Naive thymus-derived CD4-positive, alpha-beta T cell (primary cell): ENCODE data around the gene KLHDC9. TPM values are rescaled to one million over a fixed set of nuclear protein-coding genes. Genes with fewer than 3 reads are reported as not detected.

ENCODE experiments used
- ATAC-seq: fragments of 150-1000 bp; cut with Tn5 transposase; 2 replicates; pipeline ENCODE4 v1.10.0; 2021; ENCODE audit warnings: mild to moderate bottlenecking, moderate library complexity
- CTCF ChIA-PET: fragments of 350-600 bp; sonication (Branson Sonifier 250); formaldehyde crosslinking; loops from one replicate; lab custom pipeline; 2021; ENCODE audit warnings: antibody characterized with exemption; lab: Charles Lee
- POLR2A ChIA-PET: fragments of 350-600 bp; sonication (Branson Sonifier 250); formaldehyde crosslinking; loops from one replicate; lab custom pipeline; 2021; ENCODE audit warnings: antibody characterized with exemption, inconsistent platforms; lab: Charles Lee
- DNase-seq, 9 donors: peaks; one replicate each; pipeline versions ENCODE4 v3.0.0 to v3.0.0-alpha.2; 2020 to 2022; ENCODE audit warnings: mixed read lengths in 1 of 9
- H3K27ac ChIP-seq: one replicate; pipeline ENCODE4 v1.7.0; 2013; ENCODE audit warnings: mild to moderate bottlenecking, low read depth, low read length, moderate library complexity
- H3K27me3 ChIP-seq, 2 donors: one replicate each; pipeline ENCODE4 v1.7.0; 2013; ENCODE audit warnings: low read length in 2 of 2, mild to moderate bottlenecking in 2 of 2, moderate library complexity in 2 of 2; ENCODE audit not compliant: control insufficient read depth in 2 of 2, insufficient read depth in 2 of 2
- H3K36me3 ChIP-seq, 3 experiments: 1 replicate in 2 of 3; 2 replicates in 1 of 3; pipeline ENCODE4 v1.7.0; 2013; ENCODE audit warnings: low read length in 3 of 3, mild to moderate bottlenecking in 3 of 3, moderate library complexity in 1 of 3; ENCODE audit not compliant: insufficient read depth in 3 of 3, control insufficient read depth in 2 of 3
- H3K4me1 ChIP-seq, 2 donors: one replicate each; pipeline ENCODE4 v1.7.0; 2013; ENCODE audit warnings: low read length in 2 of 2, mild to moderate bottlenecking in 2 of 2, moderate library complexity in 1 of 2; ENCODE audit not compliant: control insufficient read depth in 2 of 2, insufficient read depth in 2 of 2
- H3K4me3 ChIP-seq: 2 replicates; pipeline ENCODE4 v1.7.0; 2013; ENCODE audit warnings: mild to moderate bottlenecking, low read length
- H3K9me3 ChIP-seq, 3 experiments: 1 replicate in 2 of 3; 2 replicates in 1 of 3; pipeline ENCODE4 v1.7.0; 2013; ENCODE audit warnings: low read length in 3 of 3; ENCODE audit not compliant: control insufficient read depth in 2 of 3
- H3K27ac Mint-ChIP-seq, 9 donors: one replicate each; pipeline ENCODE4 v1.8.0; 2020 to 2022; ENCODE audit warnings: mixed read lengths in 9 of 9, mild to moderate bottlenecking in 8 of 9, moderate library complexity in 5 of 9, inconsistent platforms in 2 of 9
- H3K27me3 Mint-ChIP-seq, 5 donors: one replicate each; pipeline ENCODE4 v1.8.0; 2021 to 2022; ENCODE audit warnings: mixed read lengths in 5 of 5, mild to moderate bottlenecking in 1 of 5
- H3K36me3 Mint-ChIP-seq, 5 donors: one replicate each; pipeline ENCODE4 v1.8.0; 2020 to 2022; ENCODE audit warnings: mixed read lengths in 5 of 5, mild to moderate bottlenecking in 3 of 5, inconsistent platforms in 1 of 5
- H3K4me1 Mint-ChIP-seq, 7 donors: one replicate each; pipeline ENCODE4 v1.8.0; 2020 to 2022; ENCODE audit warnings: mixed read lengths in 7 of 7, mild to moderate bottlenecking in 3 of 7, inconsistent platforms in 1 of 7
- H3K4me3 Mint-ChIP-seq, 10 donors: one replicate each; pipeline ENCODE4 v1.8.0; 2020 to 2022; ENCODE audit warnings: mild to moderate bottlenecking in 10 of 10, mixed read lengths in 10 of 10, moderate library complexity in 6 of 10, inconsistent platforms in 2 of 10
- H3K9me3 Mint-ChIP-seq, 11 donors: one replicate each; pipeline ENCODE4 v1.8.0; 2020 to 2022; ENCODE audit warnings: mixed read lengths in 11 of 11, mild to moderate bottlenecking in 4 of 11, inconsistent platforms in 1 of 11, moderate library complexity in 1 of 11
- intact Hi-C, 2 donors: fragments of 100-400 bp; cut with micrococcal nuclease; formaldehyde crosslinking; loops; one replicate each; pipeline ENCODE4 v1.15.1; 2023
- polyA plus RNA-seq, 2 donors: library from polyadenylated mRNA; unstranded; fragments of 300-500 nt; fragmentation: Illumina TruSeq; gene quantifications; one replicate each; pipeline ENCODE4 v1.2.3, GENCODE V29; 2021
- total RNA-seq, 6 experiments: library from RNA in 5 of 6; stranded (reverse) in 5 of 6; gene quantifications; 1 replicate in 5 of 6; 2 replicates in 1 of 6; pipeline ENCODE4 v1.2.3 and lab custom pipeline; 2021 to 2026

The KLHDC9 gene
- total and polyA plus RNA-seq, 7 experiments from 2014 or later, result 0.40 to 1.1 (median 0.74) TPM; not detected in 4

DNA sequence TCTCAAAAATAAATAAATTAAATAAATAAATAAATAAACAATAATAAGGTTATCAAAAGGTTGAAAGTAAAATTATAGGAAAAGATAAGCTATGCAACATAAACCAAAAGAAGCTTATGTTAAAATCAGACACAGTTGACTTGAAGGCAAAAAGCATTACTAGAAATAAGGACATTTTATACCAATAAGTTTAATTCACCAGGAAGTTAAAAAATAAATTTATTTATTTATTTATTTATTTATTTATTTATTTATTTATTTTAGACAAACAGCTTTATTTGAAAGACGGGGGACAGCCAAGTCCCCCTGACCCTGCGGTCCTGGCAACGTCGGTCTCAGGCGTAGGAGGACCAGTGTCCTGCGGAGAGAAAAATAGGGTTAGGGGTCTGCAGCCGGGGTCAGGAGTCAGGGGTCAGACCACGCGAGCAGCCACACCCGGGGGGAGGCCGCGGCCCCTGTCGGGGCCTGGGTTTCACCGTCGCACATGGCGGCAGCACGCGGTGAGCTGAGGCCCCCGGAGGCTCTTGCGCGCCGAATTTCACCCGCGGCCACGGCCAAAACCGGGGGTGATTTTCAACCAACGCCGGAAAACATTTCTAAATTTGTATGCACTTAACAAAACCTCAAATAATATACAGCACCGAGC lies 42.7 kb downstream of the KLHDC9 start:
- intact Hi-C loops, result no loop called here
- Mint-ChIP-seq H3K27me3 (no peaks in the 10 kb centered on the region), H3K4me1 (peaks cover 0 to 11% (median 7%) of the 10 kb centered on the region in 7 donors), H3K4me3 (no peak overlapping the region), H3K27ac (no peak overlapping the region), H3K9me3 (no peaks in the 10 kb centered on the region), H3K36me3 (no peaks in the 10 kb centered on the region)
- Histone ChIP-seq H3K27me3 (no peaks in the 10 kb centered on the region), H3K36me3 (no peaks in the 10 kb centered on the region), H3K4me3 (no peak overlapping the region), H3K9me3 (no peaks in the 10 kb centered on the region), H3K4me1 (no peaks in the 10 kb centered on the region), H3K27ac (no peak overlapping the region)
- ChIA-PET CTCF (interaction anchor here (0.5 to 2.7 kb wide), 8 partner anchors 17 to 244 kb away, joined by 3 to 19 read pairs (median 4); partner anchors contain the start of genes NIT1 and PFDN2), POLR2A (interaction anchor here (0.8 to 1.5 kb wide), 5 partner anchors 8 to 143 kb away, joined by 3 to 8 read pairs (median 3); partner anchors contain the start of genes DEDD, NIT1, PFDN2 and UFC1)
- DNase-seq (no peak), ATAC-seq (no peak)

DNA sequence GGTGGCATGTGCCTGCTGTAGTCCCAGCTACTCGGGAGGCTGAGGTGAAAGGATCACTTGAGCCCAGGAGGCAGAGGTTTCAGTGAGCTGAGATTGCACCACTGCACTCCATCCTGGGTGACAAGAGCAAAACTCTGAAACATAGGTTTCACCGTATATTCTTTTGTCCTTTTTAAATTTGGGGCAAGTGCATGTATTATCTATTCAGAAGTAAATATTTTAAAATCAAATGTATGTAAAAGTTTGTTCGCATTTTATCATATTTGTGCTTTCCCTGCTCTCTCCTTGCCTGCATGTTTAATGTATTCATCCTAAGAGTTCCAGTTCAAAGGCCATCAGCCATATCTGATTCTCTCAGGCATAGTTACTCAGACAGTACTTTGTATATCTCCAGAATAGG lies 47.7 kb downstream of the KLHDC9 start:
- H3K36me3 Mint-ChIP-seq, result no peaks in the 10 kb centered on the region
- H3K4me1 Mint-ChIP-seq, result no peaks in the 10 kb centered on the region
- DNase-seq (no peak), ATAC-seq (no peak)
- Histone ChIP-seq H3K36me3 (no peaks in the 10 kb centered on the region), H3K27me3 (no peaks in the 10 kb centered on the region), H3K27ac (no peak overlapping the region), H3K4me1 (no peaks in the 10 kb centered on the region), H3K4me3 (no peak overlapping the region), H3K9me3 (no peaks in the 10 kb centered on the region)
- no peaks in the 10 kb centered on the region for H3K9me3 Mint-ChIP-seq
- H3K27me3 Mint-ChIP-seq, result no peaks in the 10 kb centered on the region
- H3K4me3 Mint-ChIP-seq, result no peak overlapping the region
- ChIA-PET POLR2A (interaction anchor here (1.3 kb wide), 1 partner anchor 13 kb away, joined by 5 read pairs; the partner anchor contains the start of gene DEDD), CTCF (no interaction called here)
- no peak overlapping the region for H3K27ac Mint-ChIP-seq
- intact Hi-C loops, result no loop called here

Other genes with a start within 250 kb of the KLHDC9 start
- gene CD244, start 235.5 kb upstream of the KLHDC9 start, total RNA-seq, result 10 to 100 TPM in 1 of 5 experiments, 1 to 10 TPM in 1, under 1 TPM in 3; 0.27 to 33.6 (median 0.46) TPM
- gene CD244, start 235.5 kb upstream of the KLHDC9 start, polyA plus RNA-seq, result 1 to 10 TPM; 3.9 to 4.6 TPM
- gene ITLN1, start 213.2 kb upstream of the KLHDC9 start, total RNA-seq, result under 1 TPM in 1 of 5 experiments, not detected in 4; 0.88 TPM
- not detected for gene ITLN1, start 213.2 kb upstream of the KLHDC9 start, polyA plus RNA-seq
- gene ITLN2, start 143.6 kb upstream of the KLHDC9 start, total RNA-seq, result not detected
- not detected for gene ITLN2, start 143.6 kb upstream of the KLHDC9 start, polyA plus RNA-seq
- 10 to 100 TPM; 11.3 to 23.7 (median 16.5) TPM for gene F11R, start 77.2 kb upstream of the KLHDC9 start, total RNA-seq
- 10 to 100 TPM; 12.7 to 14.4 TPM for gene F11R, start 77.2 kb upstream of the KLHDC9 start, polyA plus RNA-seq
- 10 to 100 TPM; 49.8 to 84.0 (median 58.2) TPM for gene TSTD1, start 59.4 kb upstream of the KLHDC9 start, total RNA-seq
- gene TSTD1, start 59.4 kb upstream of the KLHDC9 start, polyA plus RNA-seq, result 100 to 1,000 TPM; 349 to 494 TPM
- 100 to 1,000 TPM in 1 of 5 experiments, 10 to 100 TPM in 4; 71.6 to 115 (median 91.7) TPM for gene USF1, start 52.4 kb upstream of the KLHDC9 start, total RNA-seq
- gene USF1, start 52.4 kb upstream of the KLHDC9 start, polyA plus RNA-seq, result 1 to 10 TPM; 3.9 to 5.5 TPM
- gene ARHGAP30, start 28.5 kb upstream of the KLHDC9 start, total RNA-seq, result 100 to 1,000 TPM; 152 to 291 (median 235) TPM
- 100 to 1,000 TPM; 128 to 258 TPM for gene ARHGAP30, start 28.5 kb upstream of the KLHDC9 start, polyA plus RNA-seq
- not detected for gene NECTIN4, start 8.8 kb upstream of the KLHDC9 start, total RNA-seq
- gene NECTIN4, start 8.8 kb upstream of the KLHDC9 start, polyA plus RNA-seq, result not detected
- 10 to 100 TPM; 32.0 to 67.9 (median 34.0) TPM for gene PFDN2, start 19.7 kb downstream of the KLHDC9 start, total RNA-seq
- gene PFDN2, start 19.7 kb downstream of the KLHDC9 start, polyA plus RNA-seq, result 10 to 100 TPM; 66.6 to 84.0 TPM
- 10 to 100 TPM; 23.3 to 49.6 (median 41.8) TPM for gene NIT1, start 19.7 kb downstream of the KLHDC9 start, total RNA-seq
- 10 to 100 TPM; 14.1 to 28.4 TPM for gene NIT1, start 19.7 kb downstream of the KLHDC9 start, polyA plus RNA-seq
- 10 to 100 TPM; 34.3 to 43.0 (median 36.0) TPM for gene DEDD, start 34.3 kb downstream of the KLHDC9 start, total RNA-seq
- 10 to 100 TPM; 34.0 to 48.7 TPM for gene DEDD, start 34.3 kb downstream of the KLHDC9 start, polyA plus RNA-seq
- gene UFC1, start 55.6 kb downstream of the KLHDC9 start, total RNA-seq, result 100 to 1,000 TPM in 2 of 5 experiments, 10 to 100 TPM in 3; 83.7 to 116 (median 98.9) TPM
- gene UFC1, start 55.6 kb downstream of the KLHDC9 start, polyA plus RNA-seq, result 100 to 1,000 TPM; 129 to 132 TPM
- 10 to 100 TPM; 36.0 to 66.0 (median 38.6) TPM for gene USP21, start 61.1 kb downstream of the KLHDC9 start, total RNA-seq
- gene USP21, start 61.1 kb downstream of the KLHDC9 start, polyA plus RNA-seq, result 10 to 100 TPM; 15.2 to 35.0 TPM
- gene PPOX, start 68.1 kb downstream of the KLHDC9 start, total RNA-seq, result 10 to 100 TPM; 39.7 to 76.2 (median 43.4) TPM
- 10 to 100 TPM; 20.1 to 22.9 TPM for gene PPOX, start 68.1 kb downstream of the KLHDC9 start, polyA plus RNA-seq
- gene B4GALT3, start 79.1 kb downstream of the KLHDC9 start, total RNA-seq, result 10 to 100 TPM; 40.5 to 83.7 (median 54.3) TPM
- gene B4GALT3, start 79.1 kb downstream of the KLHDC9 start, polyA plus RNA-seq, result 10 to 100 TPM; 36.2 to 52.5 TPM
- gene ADAMTS4, start 100.7 kb downstream of the KLHDC9 start, total RNA-seq, result 1 to 10 TPM in 4 of 5 experiments, under 1 TPM in 1; 0.70 to 3.3 (median 1.6) TPM
- gene ADAMTS4, start 100.7 kb downstream of the KLHDC9 start, polyA plus RNA-seq, result under 1 TPM; 0.21 to 0.38 TPM
- gene NDUFS2, start 104.0 kb downstream of the KLHDC9 start, total RNA-seq, result 100 to 1,000 TPM in 2 of 5 experiments, 10 to 100 TPM in 3; 64.1 to 131 (median 85.3) TPM
- gene NDUFS2, start 104.0 kb downstream of the KLHDC9 start, polyA plus RNA-seq, result 100 to 1,000 TPM in 1 of 2 donors, 10 to 100 TPM in 1; 94.6 to 102 TPM
- 100 to 1,000 TPM in 1 of 5 experiments, 10 to 100 TPM in 3, 1 to 10 TPM in 1; 2.6 to 171 (median 14.5) TPM for gene FCER1G, start 116.9 kb downstream of the KLHDC9 start, total RNA-seq
- 1 to 10 TPM; 2.7 to 5.1 TPM for gene FCER1G, start 116.9 kb downstream of the KLHDC9 start, polyA plus RNA-seq
- not detected for gene APOA2, start 125.3 kb downstream of the KLHDC9 start, total RNA-seq
- not detected for gene APOA2, start 125.3 kb downstream of the KLHDC9 start, polyA plus RNA-seq
- 10 to 100 TPM in 4 of 5 experiments, 1 to 10 TPM in 1; 8.9 to 24.3 (median 11.8) TPM for gene TOMM40L, start 127.7 kb downstream of the KLHDC9 start, total RNA-seq
- gene TOMM40L, start 127.7 kb downstream of the KLHDC9 start, polyA plus RNA-seq, result 1 to 10 TPM; 6.0 to 6.4 TPM
- gene NR1I3, start 139.8 kb downstream of the KLHDC9 start, total RNA-seq, result not detected
- gene NR1I3, start 139.8 kb downstream of the KLHDC9 start, polyA plus RNA-seq, result not detected
- not detected for gene PCP4L1, start 160.4 kb downstream of the KLHDC9 start, total RNA-seq
- gene PCP4L1, start 160.4 kb downstream of the KLHDC9 start, polyA plus RNA-seq, result under 1 TPM in 1 of 2 donors, not detected in 1; 0.15 TPM
- 10 to 100 TPM in 2 of 5 experiments, 1 to 10 TPM in 3; 2.3 to 12.4 (median 6.2) TPM for gene MPZ, start 211.6 kb downstream of the KLHDC9 start, total RNA-seq
- not detected for gene MPZ, start 211.6 kb downstream of the KLHDC9 start, polyA plus RNA-seq
- 100 to 1,000 TPM in 3 of 5 experiments, 10 to 100 TPM in 2; 66.3 to 174 (median 106) TPM for gene SDHC, start 216.0 kb downstream of the KLHDC9 start, total RNA-seq
- 100 to 1,000 TPM; 201 to 274 TPM for gene SDHC, start 216.0 kb downstream of the KLHDC9 start, polyA plus RNA-seq